ENCODE results near the gene KBTBD4.
"Not testable (repeated sequence)": the region's sequence is repeated elsewhere in the genome, so short reads cannot be mapped to it uniquely, and the experiment has no call there.

KBTBD4 gene

GRCh38 chr11:47589977-47590861 is 11.4 kb upstream of the KBTBD4 start:
- no peak for DNase-seq (ENCODE audit: low read depth in 1 of 2, low spot score in 1 of 2)

- no peak for DNase-seq (ENCODE audit: low read depth in 1 of 2, low spot score in 1 of 2)
Observed at GRCh38 chr11:47589584-47589976, 10.8 kb upstream of the KBTBD4 start.

- DNase-seq (ENCODE audit: low read depth in 1 of 2, low spot score in 1 of 2): no peak
Observed at GRCh38 chr11:47589118-47589517, 10.3 kb upstream of the KBTBD4 start.

GRCh38 chr11:47587723-47588326 is 9.1 kb upstream of the KBTBD4 start:
- DNase-seq (ENCODE audit: low read depth in 1 of 2, low spot score in 1 of 2): no peak

- DNase-seq (ENCODE audit: low read depth in 1 of 2, low spot score in 1 of 2): no peak
Observed at GRCh38 chr11:47587039-47587716, 8.4 kb upstream of the KBTBD4 start.

- no peak for DNase-seq (ENCODE audit: low read depth in 1 of 2, low spot score in 1 of 2)
Observed at GRCh38 chr11:47586098-47586855, 7.5 kb upstream of the KBTBD4 start, which contains the start of gene FAM180B. TSS of gene FAM180B (plus strand) at chr11:47586678. CDS start at chr11:47586769, 91 bp downstream.

GRCh38 chr11:47583844-47584243 is 5.1 kb upstream of the KBTBD4 start:
- no peak for DNase-seq (ENCODE audit: low read depth in 1 of 2, low spot score in 1 of 2)

- no peak for DNase-seq (ENCODE audit: low read depth in 1 of 2, low spot score in 1 of 2)
Observed at GRCh38 chr11:47577460-47578041, 1.2 kb downstream of the KBTBD4 start.

GRCh38 chr11:47573321-47573720 is 5.4 kb downstream of the KBTBD4 start:
- DNase-seq (ENCODE audit: low read depth in 1 of 2, low spot score in 1 of 2): no peak

- no peak for DNase-seq (ENCODE audit: low read depth in 1 of 2, low spot score in 1 of 2)
Observed at GRCh38 chr11:47572715-47573255, 6.0 kb downstream of the KBTBD4 start.

- no peak for DNase-seq (ENCODE audit: low read depth in 1 of 2, low spot score in 1 of 2)
Observed at GRCh38 chr11:47571895-47572294, 6.9 kb downstream of the KBTBD4 start.

GRCh38 chr11:47571357-47571729 is 7.4 kb downstream of the KBTBD4 start:
- DNase-seq (ENCODE audit: low read depth in 1 of 2, low spot score in 1 of 2): no peak

GRCh38 chr11:47570651-47571356 is 8.0 kb downstream of the KBTBD4 start:
- DNase-seq (ENCODE audit: low read depth in 1 of 2, low spot score in 1 of 2): no peak

- DNase-seq (ENCODE audit: low read depth in 1 of 2, low spot score in 1 of 2): no peak
Observed at GRCh38 chr11:47569646-47570045, 9.1 kb downstream of the KBTBD4 start.

GRCh38 chr11:47566149-47566698 is 12.5 kb downstream of the KBTBD4 start:
- no peak for DNase-seq (ENCODE audit: low read depth in 1 of 2, low spot score in 1 of 2)

- peak; percentile 34 to 50 for DNase-seq (ENCODE audit: low read depth in 1 of 2, low spot score in 1 of 2)
Observed at GRCh38 chr11:47565340-47566148, 13.2 kb downstream of the KBTBD4 start, which contains the start of gene PTPMT1. TSS of gene PTPMT1 (plus strand) at chr11:47565599. CDS start at chr11:47565623, 24 bp downstream.

- no peak for DNase-seq (ENCODE audit: low read depth in 1 of 2, low spot score in 1 of 2)
Observed at GRCh38 chr11:47564933-47565339, 13.8 kb downstream of the KBTBD4 start.

GRCh38 chr11:47564366-47564765 is 14.4 kb downstream of the KBTBD4 start:
- DNase-seq (ENCODE audit: low read depth in 1 of 2, low spot score in 1 of 2): not testable (repeated sequence)

- DNase-seq (ENCODE audit: low read depth in 1 of 2, low spot score in 1 of 2): not testable (repeated sequence)
Observed at GRCh38 chr11:47562393-47562792, 16.4 kb downstream of the KBTBD4 start.
